HEK293 (cell line): Measurements from ENCODE around the gene FGB.

ENCODE experiments used
- CTCF ChIA-PET: fragments of 350-600 bp; formaldehyde crosslinking; extraction: SDS; loops from one replicate; lab custom pipeline; 2021; ENCODE audit warnings: antibody characterized with exemption; lab: Yijun Ruan, JAX
- POLR2A ChIA-PET: fragments of 300-600 bp; formaldehyde crosslinking; extraction: SDS; loops from one replicate; lab custom pipeline; 2020; ENCODE audit warnings: antibody characterized with exemption, inconsistent platforms; lab: Yijun Ruan, JAX
- H3K27ac ChIP-seq: fragments of 200-500 bp; sonication (Bioruptor generic); 2 replicates; pipeline ENCODE4 v1.5.1; 2014; ENCODE audit warnings: low read depth, low read length, control low read depth, inconsistent platforms; ENCODE audit errors: extremely low read depth
- H3K36me3 ChIP-seq, 2 experiments: fragments of 200-500 bp in 1 of 2; sonication (Bioruptor generic) in 1 of 2; 1 replicate in 1 of 2; 2 replicates in 1 of 2; pipeline ENCODE4 v1.5.1; 2014 to 2017; ENCODE audit warnings: inconsistent platforms in 2 of 2, low read length in 2 of 2; ENCODE audit not compliant: control insufficient read depth in 2 of 2, insufficient read depth in 1 of 2
- H3K4me1 ChIP-seq: fragments of 200-500 bp; sonication (Bioruptor generic); 2 replicates; pipeline ENCODE4 v1.5.1; 2014; ENCODE audit warnings: mild to moderate bottlenecking, low read length, inconsistent platforms; ENCODE audit not compliant: control insufficient read depth, insufficient read depth
- H3K4me3 ChIP-seq: 2 replicates; pipeline ENCODE4 v1.5.1; 2011; ENCODE audit warnings: low read depth, mild to moderate bottlenecking, control low read depth, low read length, moderate library complexity
- H3K9me3 ChIP-seq: fragments of 200-500 bp; sonication (Bioruptor generic); 2 replicates; pipeline ENCODE4 v1.5.1; 2014; ENCODE audit warnings: low read depth, low read length, inconsistent platforms; ENCODE audit not compliant: control insufficient read depth, insufficient read depth
- BCL11A ChIP-seq: fragments of 450-650 bp; formaldehyde crosslinking; IDR thresholded peaks from 2 replicates; pipeline ENCODE4 v1.5.1; 2016; ENCODE audit warnings: low read depth, missing biosample characterization, missing genetic modification characterization
- EGR2 ChIP-seq: fragments of 450-650 bp; formaldehyde crosslinking; IDR thresholded peaks from 2 replicates; pipeline ENCODE4 v1.5.1; 2016; ENCODE audit warnings: low read depth, missing biosample characterization, missing genetic modification characterization
- FEZF1 ChIP-seq: fragments of 450-650 bp; formaldehyde crosslinking; IDR thresholded peaks from 2 replicates; pipeline ENCODE4 v1.5.1; 2016; ENCODE audit warnings: missing biosample characterization, missing genetic modification characterization
- GLIS1 ChIP-seq: fragments of 450-650 bp; formaldehyde crosslinking; IDR thresholded peaks from 2 replicates; pipeline ENCODE4 v1.5.1; 2016; ENCODE audit warnings: missing biosample characterization, missing genetic modification characterization
- OVOL3 ChIP-seq: fragments of 450-650 bp; formaldehyde crosslinking; IDR thresholded peaks from 2 replicates; pipeline ENCODE4 v1.5.1; 2016; ENCODE audit warnings: missing biosample characterization, missing genetic modification characterization
- RBAK ChIP-seq: fragments of 450-650 bp; formaldehyde crosslinking; IDR thresholded peaks from 2 replicates; pipeline ENCODE4 v1.5.1; 2016; ENCODE audit warnings: missing biosample characterization, missing genetic modification characterization
- SALL2 ChIP-seq: fragments of 450-650 bp; formaldehyde crosslinking; IDR thresholded peaks from 2 replicates; pipeline ENCODE4 v1.5.0; 2017; ENCODE audit warnings: missing biosample characterization, mild to moderate bottlenecking, missing genetic modification characterization, borderline replicate concordance
- ZBTB44 ChIP-seq: fragments of 450-650 bp; IDR thresholded peaks from 2 replicates; pipeline ENCODE4 v1.5.1; 2018; ENCODE audit warnings: missing biosample characterization, mild to moderate bottlenecking, missing genetic modification characterization
- ZNF112 ChIP-seq: fragments of 450-650 bp; formaldehyde crosslinking; IDR thresholded peaks from 2 replicates; pipeline ENCODE4 v1.5.0; 2017; ENCODE audit warnings: missing biosample characterization, missing genetic modification characterization
- ZNF114 ChIP-seq: fragments of 450-650 bp; formaldehyde crosslinking; IDR thresholded peaks from 2 replicates; pipeline ENCODE4 v1.5.0; 2017; ENCODE audit warnings: missing biosample characterization, missing genetic modification characterization
- ZNF146 ChIP-seq: fragments of 450-650 bp; formaldehyde crosslinking; IDR thresholded peaks from 2 replicates; pipeline ENCODE4 v1.5.1; 2016; ENCODE audit warnings: missing biosample characterization, missing genetic modification characterization
- ZNF16 ChIP-seq: fragments of 450-650 bp; formaldehyde crosslinking; IDR thresholded peaks from 2 replicates; pipeline ENCODE4 v1.5.1; 2016; ENCODE audit warnings: low read depth, missing biosample characterization, missing genetic modification characterization
- ZNF175 ChIP-seq: fragments of 450-650 bp; formaldehyde crosslinking; IDR thresholded peaks from 2 replicates; pipeline ENCODE4 v1.5.1; 2016; ENCODE audit warnings: missing biosample characterization, missing genetic modification characterization
- ZNF19 ChIP-seq: fragments of 450-650 bp; formaldehyde crosslinking; IDR thresholded peaks from 2 replicates; pipeline ENCODE4; 2016; ENCODE audit warnings: missing biosample characterization, missing genetic modification characterization, low read depth
- ZNF202 ChIP-seq: fragments of 450-650 bp; formaldehyde crosslinking; IDR thresholded peaks from 2 replicates; pipeline ENCODE4 v1.5.1; 2016; ENCODE audit warnings: missing biosample characterization, missing genetic modification characterization, borderline replicate concordance
- ZNF239 ChIP-seq: fragments of 450-650 bp; formaldehyde crosslinking; IDR thresholded peaks from 2 replicates; pipeline ENCODE4 v1.5.1; 2016; ENCODE audit warnings: missing biosample characterization, missing genetic modification characterization
- ZNF324 ChIP-seq: fragments of 450-650 bp; formaldehyde crosslinking; IDR thresholded peaks from 2 replicates; pipeline ENCODE4 v1.5.1; 2016; ENCODE audit warnings: missing biosample characterization, missing genetic modification characterization
- ZNF341 ChIP-seq: fragments of 450-650 bp; formaldehyde crosslinking; IDR thresholded peaks from 2 replicates; pipeline ENCODE4; 2016; ENCODE audit warnings: low read depth, missing biosample characterization, missing genetic modification characterization
- ZNF391 ChIP-seq: fragments of 450-650 bp; formaldehyde crosslinking; IDR thresholded peaks from 2 replicates; pipeline ENCODE4 v1.5.1; 2016; ENCODE audit warnings: low read depth, missing biosample characterization, missing genetic modification characterization, borderline replicate concordance
- ZNF514 ChIP-seq: fragments of 450-650 bp; formaldehyde crosslinking; IDR thresholded peaks from 2 replicates; pipeline ENCODE4 v1.5.1; 2016; ENCODE audit warnings: missing biosample characterization, missing genetic modification characterization
- ZNF521 ChIP-seq: fragments of 450-650 bp; formaldehyde crosslinking; IDR thresholded peaks from 2 replicates; pipeline ENCODE4 v1.5.1; 2017; ENCODE audit warnings: missing biosample characterization, mild to moderate bottlenecking, missing genetic modification characterization
- ZNF548 ChIP-seq: fragments of 450-650 bp; formaldehyde crosslinking; IDR thresholded peaks from 2 replicates; pipeline ENCODE4 v1.5.1; 2016; ENCODE audit warnings: missing biosample characterization, missing genetic modification characterization
- ZNF639 ChIP-seq: fragments of 450-650 bp; formaldehyde crosslinking; IDR thresholded peaks from 2 replicates; pipeline ENCODE4 v1.5.1; 2016; ENCODE audit warnings: missing biosample characterization, missing genetic modification characterization
- ZNF645 ChIP-seq: fragments of 450-650 bp; formaldehyde crosslinking; IDR thresholded peaks from 2 replicates; pipeline ENCODE4; 2016; ENCODE audit warnings: missing biosample characterization, missing genetic modification characterization
- ZNF658 ChIP-seq: fragments of 450-650 bp; formaldehyde crosslinking; IDR thresholded peaks from 2 replicates; pipeline ENCODE4; 2016; ENCODE audit warnings: missing biosample characterization, missing genetic modification characterization
- ZNF707 ChIP-seq: fragments of 450-650 bp; formaldehyde crosslinking; IDR thresholded peaks from 2 replicates; pipeline ENCODE4 v1.5.1; 2016; ENCODE audit warnings: missing biosample characterization, missing genetic modification characterization
- ZNF76 ChIP-seq: fragments of 450-650 bp; formaldehyde crosslinking; IDR thresholded peaks from 2 replicates; pipeline ENCODE4; 2016; ENCODE audit warnings: low read depth, missing biosample characterization, missing genetic modification characterization, borderline replicate concordance
- ZNF777 ChIP-seq: fragments of 450-650 bp; formaldehyde crosslinking; IDR thresholded peaks from 2 replicates; pipeline ENCODE4 v1.5.1; 2017; ENCODE audit warnings: missing biosample characterization, missing genetic modification characterization, borderline replicate concordance
- ZNF785 ChIP-seq: fragments of 450-650 bp; formaldehyde crosslinking; IDR thresholded peaks from 2 replicates; pipeline ENCODE4 v1.5.1; 2016; ENCODE audit warnings: missing biosample characterization, missing genetic modification characterization

Gene FGB

GRCh38 chr4:154610582-154610981 lies 47.8 kb downstream of the FGB start:
- Histone ChIP-seq H3K36me3 (no peaks in the 10 kb centered on the region), H3K9me3 (no peaks in the 10 kb centered on the region)
- ChIA-PET CTCF (interaction anchor here (1.7 to 20.9 kb wide), 2 partner anchors 10 to 55 kb away, joined by 5 to 429 read pairs; partner anchors contain the start of genes FGB and PLRG1), POLR2A (interaction anchor here (1.1 kb wide), 1 partner anchor 60 kb away, joined by 3 read pairs; the partner anchor contains the start of gene PLRG1)
- TF ChIP-seq ZNF514 (tag by site-specific recombination) (no peak), ZNF391 (tag by site-specific recombination) (no peak), ZNF639 (no peak), ZNF76 (tag by site-specific recombination) (no peak), EGR2 (no peak), ZNF707 (no peak), ZNF548 (tag by site-specific recombination) (no peak), OVOL3 (tag by site-specific recombination) (no peak), ZNF785 (no peak), ZNF777 (tag by site-specific recombination) (no peak), ZNF175 (tag by site-specific recombination) (no peak), SALL2 (tag by site-specific recombination) (no peak), BCL11A (tag by site-specific recombination) (no peak), ZNF341 (tag by site-specific recombination) (no peak), ZNF521 (tag by site-specific recombination) (no peak), ZNF324 (tag by site-specific recombination) (no peak), ZNF16 (tag by site-specific recombination) (no peak), ZBTB44 (tag by site-specific recombination) (no peak)
- TF ChIP-seq, all 188 proteins: peak for 0
- Histone ChIP-seq H3K4me1 (no peaks in the 10 kb centered on the region), H3K4me3 (no peak overlapping the region), H3K27ac (no peak overlapping the region)

GRCh38 chr4:154611833-154612232 lies 49.0 kb downstream of the FGB start:
- ChIA-PET POLR2A (no interaction called here), CTCF (interaction anchor here (1.2 to 20.9 kb wide), 3 partner anchors 9 to 56 kb away, joined by 3 to 429 read pairs (median 5); partner anchors contain the start of genes FGB and PLRG1)

More at GRCh38 chr4:154611833-154612232, 49.0 kb downstream of the FGB start:
- H3K36me3 ChIP-seq, result no peaks in the 10 kb centered on the region
- no peak overlapping the region for H3K27ac ChIP-seq
- H3K4me3 ChIP-seq, result no peak overlapping the region
- H3K9me3 ChIP-seq, result no peaks in the 10 kb centered on the region
- H3K4me1 ChIP-seq, result no peaks in the 10 kb centered on the region
- TF ChIP-seq GLIS1 (tag by site-specific recombination), result no peak
- no peak for TF ChIP-seq ZNF19 (tag by site-specific recombination)
- no peak for TF ChIP-seq ZNF645
- TF ChIP-seq RBAK (tag by site-specific recombination), result no peak
- no peak for TF ChIP-seq ZNF112 (tag by site-specific recombination)
- TF ChIP-seq ZNF202 (tag by site-specific recombination), result no peak
- no peak for TF ChIP-seq ZNF658 (tag by site-specific recombination)
- TF ChIP-seq ZNF239, result no peak
- no peak for TF ChIP-seq ZNF114
- no peak for TF ChIP-seq FEZF1 (tag by site-specific recombination)
- TF ChIP-seq ZNF146 (tag by site-specific recombination), result no peak
- no peak for TF ChIP-seq ZNF391 (tag by site-specific recombination)
